ENCODE measurements around the gene SFMBT1. TPM values are rescaled to one million over a fixed set of nuclear protein-coding genes. Genes with fewer than 3 reads are reported as not detected.

Gene SFMBT1
- total RNA-seq, 1 experiment from 2014 or later: 14.3 TPM

DNA sequence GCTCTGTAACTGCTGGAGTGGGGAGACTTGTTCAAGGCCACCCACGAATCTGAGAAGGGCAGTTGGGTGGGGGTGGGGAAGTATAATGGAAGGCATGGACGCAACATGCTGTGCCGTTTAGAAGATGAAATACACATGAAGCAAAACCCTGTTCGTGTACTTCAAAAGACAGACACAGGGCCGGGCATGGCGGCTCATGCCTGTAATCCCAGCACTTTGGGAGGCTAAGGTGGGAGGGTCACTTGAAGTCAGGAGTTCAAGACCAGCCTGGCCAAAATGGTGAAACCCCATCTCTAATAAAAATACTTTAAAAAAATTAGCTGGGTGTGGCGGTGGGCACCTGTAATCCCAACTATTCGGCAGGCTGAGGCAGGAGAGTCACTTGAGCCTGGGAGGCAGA, 36.9 kb upstream of the SFMBT1 start:
- H3K9me3 ChIP-seq (ENCODE audit: insufficient read depth, low read depth): no peaks in the 10 kb centered on the region
- no peak overlapping the region for H3K27ac ChIP-seq
- H3K27me3 ChIP-seq (ENCODE audit: insufficient read depth, low read depth): no peaks in the 10 kb centered on the region
- H4K20me1 ChIP-seq (ENCODE audit: insufficient read depth): no peaks in the 10 kb centered on the region; the same call in 1 of the 2 replicates
- ChIA-PET CTCF (no interaction called here), POLR2A (ENCODE audit: unreplicated experiment) (no interaction called here)
- H3K36me3 ChIP-seq (ENCODE audit: low read depth): no peaks in the 10 kb centered on the region
- H2AFZ ChIP-seq: no peak overlapping the region
- H3K79me2 ChIP-seq (ENCODE audit: low read depth): no peaks in the 10 kb centered on the region
- H3K9me2 ChIP-seq (ENCODE audit: insufficient read depth): no peaks in the 10 kb centered on the region
- H3K4me1 ChIP-seq (replicated peaks; ENCODE audit: insufficient read depth): peaks cover 24% of the 10 kb centered on the region
- no peak overlapping the region for H3K4me2 ChIP-seq
- no TSS peak for BruUV-seq (replicated peaks)
- intact Hi-C loops (cut with micrococcal nuclease; ENCODE audit: unreplicated experiment): no loop called here
- no peak overlapping the region for H3K4me3 ChIP-seq
- DNase-seq: no peak
- peaks cover 13% of the 10 kb centered on the region for H3F3A ChIP-seq (ENCODE audit: insufficient read depth, low read depth)
- TF ChIP-seq EZH2 (IDR thresholded peaks at IDR 0.05; ENCODE audit: low read depth): no peak
- TF ChIP-seq, protein P1, sequence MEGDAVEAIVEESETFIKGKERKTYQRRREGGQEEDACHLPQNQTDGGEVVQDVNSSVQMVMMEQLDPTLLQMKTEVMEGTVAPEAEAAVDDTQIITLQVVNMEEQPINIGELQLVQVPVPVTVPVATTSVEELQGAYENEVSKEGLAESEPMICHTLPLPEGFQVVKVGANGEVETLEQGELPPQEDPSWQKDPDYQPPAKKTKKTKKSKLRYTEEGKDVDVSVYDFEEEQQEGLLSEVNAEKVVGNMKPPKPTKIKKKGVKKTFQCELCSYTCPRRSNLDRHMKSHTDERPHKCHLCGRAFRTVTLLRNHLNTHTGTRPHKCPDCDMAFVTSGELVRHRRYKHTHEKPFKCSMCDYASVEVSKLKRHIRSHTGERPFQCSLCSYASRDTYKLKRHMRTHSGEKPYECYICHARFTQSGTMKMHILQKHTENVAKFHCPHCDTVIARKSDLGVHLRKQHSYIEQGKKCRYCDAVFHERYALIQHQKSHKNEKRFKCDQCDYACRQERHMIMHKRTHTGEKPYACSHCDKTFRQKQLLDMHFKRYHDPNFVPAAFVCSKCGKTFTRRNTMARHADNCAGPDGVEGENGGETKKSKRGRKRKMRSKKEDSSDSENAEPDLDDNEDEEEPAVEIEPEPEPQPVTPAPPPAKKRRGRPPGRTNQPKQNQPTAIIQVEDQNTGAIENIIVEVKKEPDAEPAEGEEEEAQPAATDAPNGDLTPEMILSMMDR (conservative IDR thresholded peaks at IDR 0.05): no peak

DNA sequence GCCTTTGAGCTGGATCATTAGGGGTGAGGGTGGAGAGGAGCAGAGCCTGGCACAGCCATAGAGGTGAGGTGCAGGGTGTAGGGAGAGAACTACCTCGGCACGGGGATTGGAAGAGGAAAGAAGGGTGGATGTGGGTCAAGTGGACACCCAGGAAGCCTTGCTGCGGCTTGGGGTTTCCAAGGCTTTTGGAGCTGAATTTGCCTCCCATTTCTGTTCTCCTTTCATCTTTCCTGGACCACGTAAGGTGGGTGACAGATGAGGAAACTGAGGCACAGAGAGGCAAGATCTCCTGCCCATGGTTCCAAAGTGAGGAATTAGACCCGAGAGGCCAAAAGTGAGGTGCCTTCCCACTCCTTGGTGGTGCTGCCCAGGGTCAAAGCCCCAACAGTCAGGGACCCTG, 35.4 kb upstream of the SFMBT1 start:
- Histone ChIP-seq H3K9me3 (ENCODE audit: insufficient read depth, low read depth) (no peaks in the 10 kb centered on the region), H3K4me2 (no peak overlapping the region), H3K79me2 (ENCODE audit: low read depth) (no peaks in the 10 kb centered on the region), H3K4me1 (replicated peaks; ENCODE audit: insufficient read depth) (peaks cover 24% of the 10 kb centered on the region), H3K36me3 (ENCODE audit: low read depth) (no peaks in the 10 kb centered on the region), H3K27me3 (ENCODE audit: insufficient read depth, low read depth) (no peaks in the 10 kb centered on the region), H3K9me2 (ENCODE audit: insufficient read depth) (no peaks in the 10 kb centered on the region), H4K20me1 (ENCODE audit: insufficient read depth) (no peaks in the 10 kb centered on the region; the same call in 1 of the 2 replicates), H3K27ac (no peak overlapping the region), H3K4me3 (no peak overlapping the region), H2AFZ (no peak overlapping the region), H3F3A (ENCODE audit: insufficient read depth, low read depth) (peaks cover 11% of the 10 kb centered on the region)
- CTCF ChIA-PET: interaction anchor here (0.6 kb wide), 1 partner anchor 15 kb away, joined by 3 read pairs; no protein-coding TSS in a partner anchor
- intact Hi-C loops (cut with micrococcal nuclease; ENCODE audit: unreplicated experiment): no loop called here
- DNase-seq: no peak
- no TSS peak for BruUV-seq (replicated peaks)
- POLR2A ChIA-PET (ENCODE audit: unreplicated experiment): interaction anchor here (0.6 kb wide), 2 partner anchors 376 to 443 kb away, joined by 4 to 12 read pairs; no protein-coding TSS in a partner anchor
- TF ChIP-seq EZH2 (IDR thresholded peaks at IDR 0.05; ENCODE audit: low read depth): no peak
- TF ChIP-seq, protein P1 (conservative IDR thresholded peaks at IDR 0.05): no peak

DNA sequence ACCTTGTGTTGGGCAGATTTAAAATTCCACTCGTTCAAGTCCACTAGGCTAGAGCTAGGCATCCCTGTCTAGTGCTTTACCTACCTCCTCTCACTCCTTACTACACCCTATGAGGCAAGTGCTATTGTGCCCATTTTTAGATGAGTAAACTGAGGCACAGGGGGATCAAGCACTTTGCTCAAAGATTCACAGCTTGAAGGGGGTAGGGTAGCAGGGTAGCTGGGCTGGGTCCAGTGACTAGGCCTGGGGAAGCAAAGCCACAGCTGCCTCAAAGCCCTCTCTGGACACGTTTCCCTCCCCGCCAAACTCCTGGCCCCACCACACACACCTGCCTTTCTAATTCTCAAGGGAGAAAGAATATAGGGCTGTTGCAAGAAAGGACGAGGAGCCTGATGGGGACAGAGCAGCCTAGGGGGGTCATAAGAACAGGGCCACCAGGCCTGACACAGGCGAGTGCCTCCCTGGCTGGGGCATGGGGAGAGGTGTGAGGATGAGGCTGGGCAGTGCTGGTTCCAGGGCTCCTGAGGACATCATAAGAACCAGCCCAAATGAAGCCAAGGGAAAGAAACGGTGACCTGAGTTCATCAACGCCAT, 34.8 kb upstream of the SFMBT1 start:
- intact Hi-C loops (cut with micrococcal nuclease; ENCODE audit: unreplicated experiment): no loop called here
- Histone ChIP-seq H3F3A (ENCODE audit: insufficient read depth, low read depth) (peaks cover 8% of the 10 kb centered on the region), H2AFZ (no peak overlapping the region), H3K27ac (no peak overlapping the region), H3K79me2 (ENCODE audit: low read depth) (no peaks in the 10 kb centered on the region), H3K4me2 (no peak overlapping the region), H3K4me1 (replicated peaks; ENCODE audit: insufficient read depth) (peaks cover 22% of the 10 kb centered on the region), H3K9me2 (ENCODE audit: insufficient read depth) (no peaks in the 10 kb centered on the region), H3K36me3 (ENCODE audit: low read depth) (no peaks in the 10 kb centered on the region), H3K9me3 (ENCODE audit: insufficient read depth, low read depth) (no peaks in the 10 kb centered on the region), H3K4me3 (no peak overlapping the region), H4K20me1 (ENCODE audit: insufficient read depth) (no peaks in the 10 kb centered on the region; the same call in 1 of the 2 replicates), H3K27me3 (ENCODE audit: insufficient read depth, low read depth) (no peaks in the 10 kb centered on the region)
- CTCF ChIA-PET: no interaction called here
- BruUV-seq (replicated peaks): no TSS peak
- TF ChIP-seq EZH2 (IDR thresholded peaks at IDR 0.05; ENCODE audit: low read depth): no peak
- TF ChIP-seq, protein P1 (conservative IDR thresholded peaks at IDR 0.05): no peak
- POLR2A ChIA-PET (ENCODE audit: unreplicated experiment): no interaction called here
- no peak for DNase-seq

Measured in PC-9 (cell line).